H1 (cell line): ENCODE measurements around the gene DENND10. TPM values are rescaled to one million over a fixed set of nuclear protein-coding genes. Genes with fewer than 3 reads are reported as not detected.

Experiments used
- CTCF ChIA-PET: fragments of 300-600 bp; sonication (Branson Sonifier 250); formaldehyde crosslinking; loops from one replicate; lab custom pipeline; 2021; ENCODE audit not compliant: partially characterized antibody; lab: Charles Lee
- POLR2A ChIA-PET: fragments of 300-600 bp; sonication (Branson Sonifier 250); formaldehyde crosslinking; loops from one replicate; lab custom pipeline; 2021; ENCODE audit warnings: inconsistent platforms; ENCODE audit not compliant: partially characterized antibody; lab: Charles Lee
- DNase-seq, 2 experiments: peaks; one replicate each; pipeline versions ENCODE4 v3.0.0 to v3.0.0-alpha.2; 2010 to 2022; ENCODE audit warnings: low spot score in 2 of 2, low read depth in 1 of 2, mixed read lengths in 1 of 2
- FAIRE-seq: peaks from 2 replicates; lab custom pipeline; 2011; peaks lifted over from hg19 to GRCh38; lab: Jason Lieb, UNC
- H2AFZ ChIP-seq: 2 replicates; pipeline ENCODE4 v1.8.1; 2012; ENCODE audit warnings: low read length, inconsistent platforms
- H2AK5ac ChIP-seq: 2 replicates; pipeline ENCODE4 v1.6.1; 2013; ENCODE audit warnings: low read depth, low read length
- H2BK120ac ChIP-seq: replicated peaks from 2 replicates; pipeline ENCODE3; 2013; ENCODE audit warnings: low read depth, low read length, inconsistent platforms
- H2BK12ac ChIP-seq: 2 replicates; pipeline ENCODE4 v1.6.1; 2013; ENCODE audit warnings: low read depth, low read length
- H2BK15ac ChIP-seq: 2 replicates; pipeline ENCODE4 v1.6.1; 2013; ENCODE audit warnings: low read length
- H2BK20ac ChIP-seq: 2 replicates; pipeline ENCODE4 v1.6.1; 2013; ENCODE audit warnings: low read length
- H2BK5ac ChIP-seq: 2 replicates; pipeline ENCODE4 v1.6.1; 2013; ENCODE audit warnings: low read depth, low read length
- H3K14ac ChIP-seq: 2 replicates; pipeline ENCODE4 v1.6.1; 2013; ENCODE audit warnings: inconsistent platforms; ENCODE audit not compliant: insufficient read length
- H3K18ac ChIP-seq: 2 replicates; pipeline ENCODE4 v1.6.1; 2013; ENCODE audit warnings: low read length; ENCODE audit errors: extremely low read depth
- H3K23ac ChIP-seq: 2 replicates; pipeline ENCODE4 v1.6.1; 2013; ENCODE audit warnings: inconsistent platforms; ENCODE audit not compliant: insufficient read length
- H3K23me2 ChIP-seq: 2 replicates; pipeline ENCODE4 v1.6.1; 2013; ENCODE audit warnings: low read depth, low read length
- H3K27ac ChIP-seq: 2 replicates; pipeline ENCODE4 v1.6.1; 2011; ENCODE audit warnings: low read depth, low read length, inconsistent platforms
- H3K27me3 ChIP-seq, 4 experiments: replicated peaks in 1 of 4; 1 replicate in 1 of 4; 2 replicates in 3 of 4; pipeline versions ENCODE4 v1.6.1 to v1.8.1; 2011 to 2013; ENCODE audit warnings: low read length in 3 of 4, mild to moderate bottlenecking in 3 of 4, inconsistent platforms in 2 of 4, mixed read lengths in 2 of 4, moderate library complexity in 1 of 4; ENCODE audit not compliant: control insufficient read depth in 3 of 4, insufficient read depth in 3 of 4; ENCODE audit errors: extremely low read depth in 1 of 4
- H3K36me3 ChIP-seq, 4 experiments: 2 replicates each; pipeline versions ENCODE4 v1.6.1 to v1.8.1; 2011 to 2013; ENCODE audit warnings: mild to moderate bottlenecking in 4 of 4, low read length in 3 of 4, moderate library complexity in 2 of 4, control low read depth in 1 of 4, inconsistent platforms in 1 of 4; ENCODE audit not compliant: insufficient read depth in 4 of 4, control insufficient read depth in 2 of 4
- H3K4ac ChIP-seq: replicated peaks from 2 replicates; pipeline ENCODE3; 2013; ENCODE audit warnings: low read length, low read depth, mixed read lengths, inconsistent platforms; ENCODE audit not compliant: insufficient read length
- H3K4me1 ChIP-seq, 4 experiments: replicated peaks in 1 of 4; 1 replicate in 1 of 4; 2 replicates in 3 of 4; pipeline versions ENCODE4 v1.6.1 to v1.8.1; 2011 to 2013; ENCODE audit warnings: low read length in 3 of 4, inconsistent platforms in 2 of 4, mixed read lengths in 1 of 4; ENCODE audit not compliant: insufficient read depth in 4 of 4, control insufficient read depth in 3 of 4
- H3K4me2 ChIP-seq, 2 experiments: 2 replicates each; pipeline versions ENCODE4 v1.6.1 to v1.8.1; 2011 to 2013; ENCODE audit warnings: low read depth in 2 of 2, low read length in 2 of 2, control low read depth in 1 of 2, inconsistent platforms in 1 of 2, mild to moderate bottlenecking in 1 of 2; ENCODE audit not compliant: insufficient read depth in 1 of 2
- H3K4me3 ChIP-seq, 4 experiments: fragments of 200-600, 300-600 bp in 1 of 4; sonication (generic), shearing (Covaris generic), sonication (Bioruptor Twin) in 1 of 4; 2 replicates each; pipeline versions ENCODE4 v1.5.1 to v1.8.1; 2011 to 2016; ENCODE audit warnings: low read length in 4 of 4, low read depth in 3 of 4, control low read depth in 2 of 4, inconsistent platforms in 2 of 4, mild to moderate bottlenecking in 2 of 4, mixed read lengths in 1 of 4, moderate library complexity in 1 of 4; ENCODE audit not compliant: insufficient read depth in 2 of 4; ENCODE audit errors: extremely low read depth in 1 of 4
- H3K56ac ChIP-seq: replicated peaks from 2 replicates; pipeline ENCODE3; 2013; ENCODE audit warnings: low read depth, mild to moderate bottlenecking, mixed read lengths, low read length, inconsistent platforms; ENCODE audit not compliant: insufficient read length
- H3K79me1 ChIP-seq: 2 replicates; pipeline ENCODE4 v1.6.1; 2013; ENCODE audit warnings: low read depth, low read length, control low read depth
- H3K79me2 ChIP-seq, 2 experiments: 2 replicates each; pipeline versions ENCODE4 v1.6.1 to v1.8.1; 2012 to 2013; ENCODE audit warnings: low read length in 2 of 2, mild to moderate bottlenecking in 2 of 2, inconsistent platforms in 1 of 2; ENCODE audit not compliant: insufficient read depth in 2 of 2, control insufficient read depth in 1 of 2
- H3K9ac ChIP-seq, 4 experiments: replicated peaks in 1 of 4; 1 replicate in 1 of 4; 2 replicates in 3 of 4; pipeline versions ENCODE4 v1.6.1 to v1.8.1; 2011 to 2013; ENCODE audit warnings: low read depth in 3 of 4, low read length in 3 of 4, control low read depth in 2 of 4, mild to moderate bottlenecking in 2 of 4, moderate library complexity in 2 of 4, inconsistent platforms in 1 of 4; ENCODE audit errors: extremely low read depth in 1 of 4
- H3K9me3 ChIP-seq, 2 experiments: 2 replicates each; pipeline versions ENCODE4 v1.6.1 to v1.8.1; 2012 to 2013; ENCODE audit warnings: mild to moderate bottlenecking in 2 of 2, moderate library complexity in 2 of 2, control low read depth in 1 of 2, inconsistent platforms in 1 of 2, low read depth in 1 of 2, low read length in 1 of 2, mixed read lengths in 1 of 2; ENCODE audit not compliant: insufficient read depth in 2 of 2
- H4K20me1 ChIP-seq, 2 experiments: replicated peaks in 1 of 2; 2 replicates each; pipeline versions ENCODE3 to v1.8.1; 2011 to 2013; ENCODE audit warnings: inconsistent platforms in 2 of 2, low read length in 2 of 2, mild to moderate bottlenecking in 1 of 2; ENCODE audit not compliant: insufficient read depth in 2 of 2, control insufficient read depth in 1 of 2
- H4K5ac ChIP-seq: 2 replicates; pipeline ENCODE4 v1.6.1; 2013; ENCODE audit warnings: low read length, low read depth, mixed read lengths, inconsistent platforms; ENCODE audit not compliant: insufficient read length
- H4K8ac ChIP-seq: 2 replicates; pipeline ENCODE4 v1.8.0; 2013; ENCODE audit warnings: mild to moderate bottlenecking, moderate library complexity, low read length, inconsistent platforms; ENCODE audit not compliant: insufficient read depth; ENCODE audit errors: extremely low read depth
- H4K91ac ChIP-seq: replicated peaks from 2 replicates; pipeline ENCODE3; 2013; ENCODE audit warnings: low read length, mixed read lengths, inconsistent platforms; ENCODE audit not compliant: insufficient read length
- CEBPB ChIP-seq: IDR thresholded peaks from 2 replicates; pipeline ENCODE4 v1.6.1; 2012; ENCODE audit warnings: low read depth, low read length
- GABPA ChIP-seq: IDR thresholded peaks from 2 replicates; pipeline ENCODE4 v1.6.1; 2011; ENCODE audit warnings: mild to moderate bottlenecking, low read length, moderate library complexity, borderline replicate concordance; ENCODE audit not compliant: insufficient read depth
- GTF2F1 ChIP-seq: IDR thresholded peaks from 2 replicates; pipeline ENCODE4 v1.6.1; 2012; ENCODE audit warnings: low read depth, low read length, improper control_type of control experiment, borderline replicate concordance
- KDM5A ChIP-seq: fragments of 200-600 bp; IDR thresholded peaks from 2 replicates; pipeline ENCODE4 v1.7.1; 2012; ENCODE audit warnings: mild to moderate bottlenecking, low read length, inconsistent platforms, mixed read lengths
- MAFK ChIP-seq: IDR thresholded peaks from 2 replicates; pipeline ENCODE4 v1.6.1; 2012; ENCODE audit warnings: low read depth, mild to moderate bottlenecking, improper control_type of control experiment, low read length
- RAD21 ChIP-seq, 2 experiments: IDR thresholded peaks in 1 of 2; conservative IDR thresholded peaks in 1 of 2; 2 replicates each; pipeline ENCODE4 v1.6.1; 2011; ENCODE audit warnings: low read depth in 2 of 2, low read length in 2 of 2, improper control_type of control experiment in 1 of 2, inconsistent platforms in 1 of 2, mild to moderate bottlenecking in 1 of 2, moderate library complexity in 1 of 2
- RXRA ChIP-seq: IDR thresholded peaks from 2 replicates; pipeline ENCODE4 v1.6.1; 2011; ENCODE audit warnings: low read depth, mild to moderate bottlenecking, low read length, moderate library complexity; ENCODE audit not compliant: insufficient read depth
- SIRT6 ChIP-seq: IDR thresholded peaks from one replicate; pipeline ENCODE4 v1.7.1; 2012; ENCODE audit warnings: low read length, inconsistent platforms
- SRF ChIP-seq: IDR thresholded peaks from 2 replicates; pipeline ENCODE4 v1.6.1; 2011; ENCODE audit warnings: mild to moderate bottlenecking, low read depth, low read length, moderate library complexity
- SUZ12 ChIP-seq: fragments of 200-600 bp; sonication (generic); IDR thresholded peaks from 2 replicates; pipeline ENCODE4 v1.6.1; 2012; ENCODE audit warnings: mild to moderate bottlenecking, inconsistent platforms, low read length, moderate library complexity, mixed read lengths
- TAF7 ChIP-seq: optimal IDR thresholded peaks from 2 replicates; pipeline ENCODE3; 2011; ENCODE audit warnings: low read depth, mild to moderate bottlenecking, inconsistent platforms, low read length, moderate library complexity, borderline replicate concordance
- WGBS, 2 experiments: shearing (Covaris generic) in 1 of 2; methylation state at CpG; one replicate each; pipeline versions ENCODE4 v1.1.6 to v1.1.7; 2013 to 2015; ENCODE audit warnings: low lambda C conversion rate in 2 of 2, mixed read lengths in 2 of 2, inconsistent platforms in 1 of 2, low coverage in 1 of 2, missing lambda C conversion rate in 1 of 2; ENCODE audit not compliant: insufficient replicate concordance in 2 of 2, insufficient coverage in 1 of 2, insufficient read length in 1 of 2; ENCODE audit errors: extremely low coverage in 1 of 2, missing lambda C conversion rate in 1 of 2; 5-methylcytosine and 5-hydroxymethylcytosine counted together
- polyA plus RNA-seq, 7 experiments: library from polyadenylated mRNA; depleted of rRNA in 3 of 7; stranded (reverse) in 5 of 7; unstranded in 2 of 7; fragments of >200 nt in 5 of 7; fragments of 200-250 nt in 2 of 7; gene quantifications; 1 replicate in 5 of 7; 2 replicates in 1 of 7; 4 replicates in 1 of 7; pipeline versions ENCODE4 v1.2.1 to v1.2.3, GENCODE V29; 2011 to 2013; ENCODE audit warnings: missing spikeins in 2 of 7, mixed read lengths in 2 of 7
- total RNA-seq: library from RNA; stranded (reverse); fragmentation: NEBNext Ultra II Directional; extraction: Animal tissue kit (Norgen Biotek cat#: 25700); gene quantifications from 2 replicates; pipeline ENCODE4 v1.2.1, GENCODE V29; 2021
- TF ChIP-seq, protein P1 (sequence below): IDR thresholded peaks from 2 replicates; pipeline ENCODE4 v1.6.1; 2012; ENCODE audit warnings: low read length, inconsistent platforms
- TF ChIP-seq, protein P2 (sequence below): IDR thresholded peaks from 2 replicates; pipeline ENCODE4 v1.6.1; 2012; ENCODE audit warnings: inconsistent platforms

Gene DENND10
- total and polyA plus RNA-seq, 2 of the 8 experiments (the other 6 are each of a cell fraction or from before 2014, with no cell fraction given) = 49.3 to 64.4 TPM

- H3K18ac ChIP-seq = no peak overlapping the region
- H3K4ac ChIP-seq = no peak overlapping the region
- peaks cover 7 to 62% (median 32%) of the 10 kb centered on the region in 4 experiments for H3K36me3 ChIP-seq
- H3K27me3 ChIP-seq = no peaks in the 10 kb centered on the region
- no peak overlapping the region for H3K9ac ChIP-seq
- FAIRE-seq = no peak
- H3K56ac ChIP-seq = no peak overlapping the region
- no peaks in the 10 kb centered on the region for H4K20me1 ChIP-seq
- no peak overlapping the region for H4K8ac ChIP-seq
- no peak overlapping the region for H2BK5ac ChIP-seq
- H3K27ac ChIP-seq = no peak overlapping the region
- no peak overlapping the region for H2BK120ac ChIP-seq
- no peaks in the 10 kb centered on the region for H3K23me2 ChIP-seq
- no peak overlapping the region for H3K4me2 ChIP-seq
- H3K23ac ChIP-seq = no peak overlapping the region
- H3K79me1 ChIP-seq = no peaks in the 10 kb centered on the region
- no peak overlapping the region for H4K91ac ChIP-seq
- H2BK12ac ChIP-seq = no peak overlapping the region
- H3K4me1 ChIP-seq = no peaks in the 10 kb centered on the region
- no peak overlapping the region for H3K14ac ChIP-seq
- no peak overlapping the region for H3K4me3 ChIP-seq
- H2AFZ ChIP-seq = no peak overlapping the region
- no peak overlapping the region for H2BK15ac ChIP-seq
- POLR2A ChIA-PET = interaction anchor here (1.1 kb wide), 1 partner anchor 15 kb away, joined by 5 read pairs; no protein-coding TSS in a partner anchor
- WGBS, 2 experiments = 100% methylated on average over 1 of the region's 1 CpG; no CpG with 5 or more reads in 1 of the 2 experiments
- DNase-seq = no peak
- no peaks in the 10 kb centered on the region for H3K9me3 ChIP-seq
- CTCF ChIA-PET = no interaction called here
- no peak overlapping the region for H2AK5ac ChIP-seq
- no peaks in the 10 kb centered on the region for H3K79me2 ChIP-seq
- no peak overlapping the region for H4K5ac ChIP-seq
- no peak overlapping the region for H2BK20ac ChIP-seq
- TF ChIP-seq SIRT6 (no peak), KDM5A (no peak), SUZ12 (no peak), GTF2F1 (no peak), GABPA (no peak), TAF7 (no peak), RAD21 (IDR thresholded peaks at IDR 0.05 in 1 of 2, conservative IDR thresholded peaks at IDR 0.05 in 1 of 2; ENCODE audit: low read depth in 2 of 2, low read length in 2 of 2) (no peak), CEBPB (no peak), RXRA (no peak), MAFK (no peak), SRF (no peak)
- TF ChIP-seq, protein P1, sequence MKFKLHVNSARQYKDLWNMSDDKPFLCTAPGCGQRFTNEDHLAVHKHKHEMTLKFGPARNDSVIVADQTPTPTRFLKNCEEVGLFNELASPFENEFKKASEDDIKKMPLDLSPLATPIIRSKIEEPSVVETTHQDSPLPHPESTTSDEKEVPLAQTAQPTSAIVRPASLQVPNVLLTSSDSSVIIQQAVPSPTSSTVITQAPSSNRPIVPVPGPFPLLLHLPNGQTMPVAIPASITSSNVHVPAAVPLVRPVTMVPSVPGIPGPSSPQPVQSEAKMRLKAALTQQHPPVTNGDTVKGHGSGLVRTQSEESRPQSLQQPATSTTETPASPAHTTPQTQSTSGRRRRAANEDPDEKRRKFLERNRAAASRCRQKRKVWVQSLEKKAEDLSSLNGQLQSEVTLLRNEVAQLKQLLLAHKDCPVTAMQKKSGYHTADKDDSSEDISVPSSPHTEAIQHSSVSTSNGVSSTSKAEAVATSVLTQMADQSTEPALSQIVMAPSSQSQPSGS = no peak
- TF ChIP-seq, protein P2, sequence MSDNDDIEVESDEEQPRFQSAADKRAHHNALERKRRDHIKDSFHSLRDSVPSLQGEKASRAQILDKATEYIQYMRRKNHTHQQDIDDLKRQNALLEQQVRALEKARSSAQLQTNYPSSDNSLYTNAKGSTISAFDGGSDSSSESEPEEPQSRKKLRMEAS = no peak
Observed at GRCh38 chr10:119119400-119119799, 15.5 kb downstream of the DENND10 start.
